HG02943 (cell line): ENCODE results near the gene FGF14.

ENCODE experiments used
- ATAC-seq: cut with Tn5 transposase; IDR thresholded peaks from one replicate; pipeline ENCODE4 v1.9.1; 2021; ENCODE audit warnings: mild to moderate bottlenecking, low read depth, moderate library complexity; ENCODE audit not compliant: unreplicated experiment

Gene FGF14

GRCh38 chr13:101757446-101758039 is 644.3 kb downstream of the FGF14 start:
- peak; percentile 93 for ATAC-seq

- ATAC-seq, result no peak
These were observed 646.5 kb downstream of the FGF14 start for GRCh38 chr13:101755228-101755887.

- ATAC-seq, result no peak
These were observed 649.4 kb downstream of the FGF14 start for GRCh38 chr13:101752432-101752831.

- ATAC-seq, result no peak
These were observed 650.4 kb downstream of the FGF14 start for GRCh38 chr13:101751488-101751887.

- ATAC-seq, result no peak
These were observed 652.3 kb downstream of the FGF14 start for GRCh38 chr13:101749584-101749983.

GRCh38 chr13:101747039-101747438 is 654.8 kb downstream of the FGF14 start:
- no peak for ATAC-seq

- no peak for ATAC-seq
These were observed 655.3 kb downstream of the FGF14 start for GRCh38 chr13:101746513-101746912.

- ATAC-seq, result peak; percentile 99
These were observed 662.3 kb downstream of the FGF14 start for GRCh38 chr13:101739382-101740178.

- no peak for ATAC-seq
These were observed 663.5 kb downstream of the FGF14 start for GRCh38 chr13:101738336-101738735.

- no peak for ATAC-seq
These were observed 665.3 kb downstream of the FGF14 start for GRCh38 chr13:101736566-101736965.

- ATAC-seq, result no peak
These were observed 671.3 kb downstream of the FGF14 start for GRCh38 chr13:101730420-101731000.

- no peak for ATAC-seq
These were observed 673.2 kb downstream of the FGF14 start for GRCh38 chr13:101728615-101729014.

GRCh38 chr13:101728021-101728420 is 673.8 kb downstream of the FGF14 start:
- ATAC-seq, result no peak

GRCh38 chr13:101727118-101727517 is 674.7 kb downstream of the FGF14 start:
- no peak for ATAC-seq

- ATAC-seq, result no peak
These were observed 675.2 kb downstream of the FGF14 start for GRCh38 chr13:101726681-101727080.

- no peak for ATAC-seq
These were observed 683.4 kb downstream of the FGF14 start for GRCh38 chr13:101718496-101718895.

GRCh38 chr13:101717353-101717752 is 684.5 kb downstream of the FGF14 start:
- no peak for ATAC-seq

- no peak for ATAC-seq
These were observed 687.7 kb downstream of the FGF14 start for GRCh38 chr13:101714195-101714594.

- no peak for ATAC-seq
These were observed 689.9 kb downstream of the FGF14 start for GRCh38 chr13:101712026-101712348.

GRCh38 chr13:101711307-101712025 is 690.4 kb downstream of the FGF14 start:
- ATAC-seq, result no peak

- ATAC-seq, result no peak
These were observed 691.9 kb downstream of the FGF14 start for GRCh38 chr13:101709952-101710351.
